HL-60/S4 (cell line): ENCODE data around the gene IL9.

Experiments used
- in situ Hi-C: fragments of 300-500 bp; cut with MboI; formaldehyde crosslinking; loops from 2 replicates; pipeline ENCODE4 v1.14.3; 2022; ENCODE audit warnings: low sequenced_read_pairs

IL9 gene

GRCh38 chr5:135843571-135844337 lies 51.9 kb downstream of the IL9 start:
- in situ Hi-C loops: loop anchor here (25.0 kb wide), 1 partner anchor 381 kb away; the partner anchor contains the start of gene TIFAB

- in situ Hi-C loops: loop anchor here (25.0 kb wide), 1 partner anchor 380 kb away; the partner anchor contains the start of gene TIFAB
These were observed 52.9 kb downstream of the IL9 start for GRCh38 chr5:135842737-135843136.
